HEK293T (cell line): Measurements from ENCODE around the gene ELF1.

Source experiments
- ARNT ChIP-seq: fragments of 450-650 bp; IDR thresholded peaks from 2 replicates; pipeline ENCODE4 v1.6.1; 2017; ENCODE audit warnings: mild to moderate bottlenecking
- FOXM1 ChIP-seq: fragments of 450-650 bp; IDR thresholded peaks from 2 replicates; pipeline ENCODE4 v1.6.1; 2017; ENCODE audit warnings: mild to moderate bottlenecking, borderline replicate concordance
- ZNF384 ChIP-seq: fragments of 450-650 bp; IDR thresholded peaks from 2 replicates; pipeline ENCODE4 v1.6.1; 2016

DNA sequence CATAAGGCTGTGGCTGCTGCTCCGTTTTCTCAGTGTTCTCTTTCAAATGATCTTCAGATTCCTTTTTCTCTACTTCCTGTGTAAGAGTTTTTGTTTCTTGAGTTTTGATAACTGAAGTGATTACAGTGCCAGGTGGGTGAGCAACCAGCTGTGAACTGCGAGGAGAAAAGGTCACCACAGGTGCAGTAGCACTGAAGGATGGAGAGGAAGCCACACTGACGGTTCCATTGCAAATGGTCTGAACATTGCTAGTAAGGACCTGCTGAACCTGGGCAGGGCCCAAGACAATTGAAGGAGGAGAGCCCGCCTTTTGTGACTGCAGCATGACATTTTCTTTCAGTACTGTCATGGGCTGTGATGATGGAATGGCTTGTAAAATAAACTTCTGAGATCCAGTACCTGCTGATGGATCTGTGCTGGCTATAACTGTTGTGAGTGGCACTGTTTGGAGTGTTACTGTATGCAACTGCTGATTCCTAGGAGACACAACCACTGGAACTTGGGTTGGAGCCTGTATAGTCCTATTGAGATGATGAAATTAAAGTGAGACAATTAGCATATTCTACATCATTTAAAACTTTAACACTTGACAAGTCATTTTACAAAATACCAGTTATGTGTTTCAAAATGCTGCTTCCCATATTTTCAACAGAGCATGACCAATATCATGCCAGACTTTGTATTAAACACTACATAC, 85.5 kb downstream of the ELF1 start:
- TF ChIP-seq ZNF384 (no peak), ARNT (no peak), FOXM1 (no peak)
